GM19468 (cell line): Measurements from ENCODE around the gene IDH3A.

Experiments used
- ATAC-seq: cut with Tn5 transposase; IDR thresholded peaks from one replicate; pipeline ENCODE4 v1.9.1; 2021; ENCODE audit warnings: mild to moderate bottlenecking, moderate library complexity, moderate number of reproducible peaks; ENCODE audit not compliant: unreplicated experiment; ENCODE audit errors: extremely low read depth

IDH3A gene

GRCh38 chr15:78197632-78198031 lies 48.5 kb downstream of the IDH3A start:
- no peak for ATAC-seq

GRCh38 chr15:78200276-78200930 lies 51.2 kb downstream of the IDH3A start:
- ATAC-seq: no peak

DNA sequence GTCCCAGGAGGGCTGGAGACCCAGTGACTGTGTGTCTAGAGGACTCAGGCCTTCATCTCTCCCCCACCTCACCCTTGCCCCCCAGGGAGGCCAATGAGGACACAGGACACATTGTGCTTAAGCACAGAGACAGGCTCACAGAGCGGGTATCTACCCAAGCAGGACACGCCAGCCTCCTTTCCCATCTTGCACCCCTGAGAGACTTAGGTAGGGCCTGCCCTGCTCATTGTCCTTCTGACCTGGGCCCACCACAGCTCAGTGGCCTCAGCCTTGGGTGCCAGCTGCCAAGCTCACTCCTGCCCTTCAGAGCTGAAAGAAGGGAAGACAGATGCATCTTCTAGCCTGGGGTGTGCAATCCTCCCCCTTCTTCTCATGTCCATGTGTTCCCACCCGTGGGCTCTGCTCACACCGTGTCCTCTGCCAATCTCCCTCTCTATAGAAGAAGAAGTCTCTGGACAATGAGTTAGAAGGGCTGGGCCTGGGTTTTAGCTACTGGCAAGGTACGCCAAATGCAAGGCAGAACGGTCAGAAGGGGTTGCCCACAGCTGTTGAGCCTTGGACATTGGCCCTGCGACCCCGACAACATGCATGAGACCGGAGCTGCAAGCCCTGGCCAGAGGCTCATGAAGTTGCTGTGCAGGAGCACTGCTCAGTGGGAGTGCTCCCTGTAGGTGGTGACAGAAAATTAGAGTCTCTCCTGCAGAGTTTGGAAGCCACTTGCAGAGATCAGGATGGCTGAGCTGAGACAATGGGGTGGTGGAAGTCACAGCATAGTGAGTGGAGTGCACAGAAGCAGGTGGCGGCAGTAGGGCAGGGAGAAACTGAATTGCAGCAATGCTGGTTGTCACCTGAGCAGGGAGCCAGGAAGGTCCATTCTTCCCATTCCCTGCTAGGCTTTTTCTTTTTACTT lies 52.4 kb downstream of the IDH3A start:
- ATAC-seq: no peak

GRCh38 chr15:78203346-78204225 lies 54.4 kb downstream of the IDH3A start:
- no peak for ATAC-seq

DNA sequence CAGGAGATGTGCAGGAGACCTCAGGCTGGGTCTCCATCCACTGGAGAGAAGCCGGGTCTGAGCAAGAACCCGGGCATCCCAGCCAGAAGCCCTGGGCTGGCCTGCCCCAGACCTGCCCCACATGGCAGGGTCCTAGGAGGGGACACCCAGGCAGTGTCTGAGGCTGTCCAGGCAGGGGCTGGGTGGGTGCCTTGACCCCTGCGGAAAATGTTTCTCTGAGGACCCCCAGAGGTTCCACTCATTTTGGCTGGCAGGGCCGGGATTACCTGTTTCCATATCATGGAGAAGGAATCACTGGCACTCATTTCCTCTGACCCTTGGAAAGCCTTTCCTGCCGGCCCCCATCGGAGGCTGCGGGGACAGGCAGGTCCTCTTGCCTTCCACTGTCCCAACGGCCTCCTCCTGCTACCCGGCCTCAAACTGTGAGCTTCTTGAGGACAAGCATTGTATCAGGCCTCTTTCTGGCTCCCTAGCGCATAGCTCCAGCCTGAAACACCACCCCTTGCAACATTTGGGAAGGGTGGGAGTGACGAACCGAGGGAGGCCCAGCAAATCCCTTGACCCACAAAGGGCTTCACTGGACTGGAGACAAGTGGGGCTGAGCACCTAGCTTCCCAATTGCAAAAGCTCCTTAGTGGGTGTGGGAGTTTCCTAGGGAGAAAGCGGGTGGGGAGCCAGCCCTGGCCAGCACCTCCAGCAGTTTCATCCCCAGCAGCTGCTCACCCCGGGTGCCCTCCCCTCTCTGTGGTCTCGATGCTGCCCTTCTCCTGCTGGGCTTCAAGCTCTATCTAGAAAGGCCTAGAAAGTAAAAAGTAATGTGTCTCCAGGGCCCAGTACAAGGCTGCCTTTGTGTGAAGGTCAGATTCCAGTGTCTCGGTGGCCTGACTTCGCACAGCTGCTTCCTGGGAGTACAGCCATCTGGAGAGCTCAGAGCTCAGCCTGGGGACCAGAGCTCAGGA lies 55.5 kb downstream of the IDH3A start:
- ATAC-seq: no peak

DNA sequence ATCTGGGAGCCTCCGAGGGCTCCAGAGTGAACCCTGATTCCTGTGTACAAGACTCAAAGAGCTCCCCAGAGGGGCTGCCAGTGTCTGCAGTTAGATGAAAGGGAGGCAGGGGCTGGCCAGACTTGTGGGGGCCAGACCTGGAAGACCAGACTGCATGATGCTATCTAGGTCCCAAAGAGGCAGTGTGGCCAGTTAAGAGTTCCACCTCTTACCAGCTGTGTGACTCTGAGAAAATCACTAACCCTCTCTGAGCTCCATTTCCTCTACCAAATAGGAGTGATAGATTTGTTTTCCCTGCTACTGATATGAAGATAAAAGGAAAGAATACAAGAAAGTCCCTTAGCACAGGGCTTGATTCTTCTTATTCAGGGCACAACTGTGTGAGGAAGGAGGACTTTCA lies 56.2 kb downstream of the IDH3A start:
- no peak for ATAC-seq

GRCh38 chr15:78205856-78206255 lies 56.7 kb downstream of the IDH3A start:
- no peak for ATAC-seq

DNA sequence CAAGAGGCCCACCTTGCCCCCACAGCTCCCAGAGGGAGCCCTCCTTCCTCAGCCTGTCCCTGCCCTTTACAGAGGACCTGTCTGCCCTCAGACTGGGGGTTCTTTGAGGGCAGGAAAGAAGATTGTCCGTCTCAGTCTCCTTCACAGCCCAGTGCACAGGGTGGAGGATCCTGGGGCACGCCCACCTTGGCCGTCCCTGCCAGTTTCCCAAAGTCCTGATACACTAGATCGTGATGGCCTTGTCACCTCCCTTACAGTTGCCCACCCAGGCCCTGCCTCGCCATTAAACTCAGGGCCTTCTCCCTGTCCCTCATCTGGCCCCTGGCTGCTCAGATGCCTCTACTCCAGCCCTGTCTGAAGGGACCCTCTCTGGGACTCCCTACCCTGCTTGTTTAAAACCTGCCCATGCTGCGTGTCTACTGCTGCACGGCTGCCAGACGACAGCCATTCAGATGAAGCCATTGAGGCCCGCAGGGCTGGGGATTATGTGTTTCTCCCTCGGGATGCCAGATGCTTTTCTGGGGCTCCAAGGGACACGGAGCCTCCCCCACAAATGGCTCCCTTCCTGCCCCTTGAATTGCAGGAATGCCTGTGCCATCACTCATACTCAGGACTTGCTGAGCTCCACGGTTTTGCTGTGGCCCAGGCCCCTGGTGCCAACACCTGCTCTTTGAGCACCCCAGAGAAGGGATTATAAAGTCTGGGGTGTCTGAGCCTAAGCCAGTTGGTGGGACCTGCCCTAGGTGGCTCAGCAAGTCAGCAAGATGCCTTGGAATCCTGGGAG lies 57.4 kb downstream of the IDH3A start:
- no peak for ATAC-seq

DNA sequence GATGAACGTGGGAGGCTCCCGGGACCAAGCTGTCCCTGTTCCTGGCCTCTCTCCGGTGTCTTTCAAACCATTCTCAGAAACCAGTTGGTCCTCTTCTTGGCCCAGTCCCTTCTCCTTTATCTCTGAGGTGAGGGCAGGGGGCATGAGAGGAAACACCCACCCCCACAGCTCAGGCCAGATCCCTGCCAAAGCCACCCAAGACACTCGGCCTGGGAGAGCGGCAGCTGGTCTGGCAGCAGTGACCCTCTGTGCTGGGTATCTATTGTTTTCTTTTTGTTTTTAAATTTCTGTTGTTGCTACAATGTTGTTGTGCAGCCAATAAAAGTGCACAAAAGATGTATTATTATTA lies 57.9 kb downstream of the IDH3A start:
- no peak for ATAC-seq

DNA sequence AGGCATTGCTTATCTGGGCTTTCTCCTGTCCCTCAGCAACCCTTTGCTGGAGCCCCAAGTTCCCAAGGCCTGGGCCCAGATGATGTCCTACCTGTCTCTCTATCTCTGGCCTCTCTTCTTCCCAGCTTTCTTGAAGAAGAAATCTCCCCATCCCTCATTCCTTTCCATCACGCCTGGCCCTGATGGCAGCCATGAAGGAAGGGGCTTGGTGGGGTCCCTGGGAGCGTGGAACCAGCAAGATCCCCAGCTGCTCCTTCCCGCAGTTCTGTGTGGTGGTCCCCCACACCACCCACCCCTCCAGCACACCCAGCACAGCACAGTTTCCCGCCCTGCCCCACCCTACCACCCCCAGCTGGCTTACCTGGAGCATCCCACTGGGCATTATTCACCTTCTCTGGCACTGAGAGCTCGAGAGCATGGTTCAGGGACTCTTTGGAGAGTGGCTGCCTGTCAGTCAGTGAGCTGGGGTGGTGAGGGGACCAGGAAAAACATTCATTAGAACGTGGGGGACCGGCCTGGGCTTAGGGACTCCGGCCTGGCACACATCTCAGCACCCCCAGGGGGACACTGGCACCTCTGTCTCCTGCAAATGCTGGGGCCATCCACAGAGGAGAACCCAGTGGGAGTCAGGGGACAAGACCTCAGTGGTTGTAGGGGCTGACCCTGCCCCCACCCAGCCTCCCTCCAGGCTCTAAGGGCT lies 58.6 kb downstream of the IDH3A start:
- no peak for ATAC-seq

GRCh38 chr15:78208341-78208844 lies 59.2 kb downstream of the IDH3A start:
- ATAC-seq: no peak

DNA sequence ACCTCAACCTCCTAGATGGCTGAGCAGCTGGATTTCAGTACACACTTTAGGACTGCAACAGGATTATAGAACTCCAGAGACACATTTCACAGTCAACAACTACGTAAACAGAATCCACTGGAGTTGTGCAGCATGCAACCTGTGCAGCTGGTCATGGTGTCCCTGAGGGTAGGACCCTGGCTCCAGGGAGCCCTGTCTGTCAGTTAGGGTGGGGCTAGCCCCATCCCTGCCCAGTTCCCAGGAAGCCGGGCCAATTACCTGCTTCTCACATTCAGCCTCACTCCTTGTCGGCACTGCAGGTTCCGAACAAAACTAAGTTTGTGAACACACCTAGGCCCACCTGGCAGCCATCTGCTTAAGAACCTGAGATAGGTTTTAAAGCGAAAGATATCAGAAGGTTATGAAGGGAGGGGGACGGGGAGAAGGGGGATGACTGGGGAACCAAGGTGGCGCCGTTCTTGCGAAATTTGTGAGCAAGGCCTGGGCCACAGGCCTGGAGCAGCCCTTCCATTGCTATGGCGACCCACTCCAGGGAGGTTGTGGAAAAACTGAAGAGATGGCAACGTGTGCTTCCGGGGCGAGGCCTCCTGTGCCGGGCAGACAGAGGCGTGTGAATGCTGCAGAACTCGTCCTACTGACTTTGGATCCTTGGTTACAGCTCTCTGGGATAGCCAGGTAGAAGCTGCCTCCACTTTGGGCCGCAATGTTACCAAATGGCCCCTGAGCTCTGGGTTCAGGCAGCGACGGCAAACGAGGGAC lies 59.9 kb downstream of the IDH3A start:
- no peak for ATAC-seq

DNA sequence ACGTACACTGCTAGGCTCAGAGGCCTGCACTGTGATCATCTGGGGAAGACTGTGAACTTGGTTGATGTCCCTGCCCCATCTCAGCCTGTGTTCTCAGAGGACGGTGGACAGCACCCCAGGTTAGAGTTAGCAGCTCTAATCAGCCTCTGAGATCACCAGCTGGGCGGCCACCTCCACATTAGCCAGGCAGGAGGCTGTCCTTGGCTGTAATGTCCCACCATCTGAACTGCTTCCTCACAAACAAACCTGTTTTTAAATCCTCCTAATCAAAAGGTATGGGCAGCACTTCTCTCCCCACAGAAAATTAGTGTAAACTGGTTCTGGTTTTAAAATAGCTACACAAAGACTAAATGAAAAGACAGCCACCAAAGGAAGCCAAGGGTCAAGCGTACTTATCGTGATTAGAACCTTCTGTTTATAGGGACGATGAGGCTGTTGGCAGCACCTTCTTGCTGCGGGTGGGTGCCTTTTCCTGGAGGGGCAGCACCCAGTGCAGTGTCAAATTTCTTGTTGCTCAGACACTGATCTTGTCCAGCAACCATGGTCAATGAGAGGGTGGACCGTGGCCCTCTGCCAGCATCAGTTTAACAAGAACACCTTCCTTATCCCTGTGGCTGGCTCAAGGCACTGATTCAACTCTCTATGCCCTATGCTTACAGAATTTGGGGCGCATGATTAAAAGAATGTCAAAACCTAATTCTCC lies 60.6 kb downstream of the IDH3A start:
- ATAC-seq: no peak

- ATAC-seq: no peak
Observed at GRCh38 chr15:78210349-78210717, 61.2 kb downstream of the IDH3A start.

DNA sequence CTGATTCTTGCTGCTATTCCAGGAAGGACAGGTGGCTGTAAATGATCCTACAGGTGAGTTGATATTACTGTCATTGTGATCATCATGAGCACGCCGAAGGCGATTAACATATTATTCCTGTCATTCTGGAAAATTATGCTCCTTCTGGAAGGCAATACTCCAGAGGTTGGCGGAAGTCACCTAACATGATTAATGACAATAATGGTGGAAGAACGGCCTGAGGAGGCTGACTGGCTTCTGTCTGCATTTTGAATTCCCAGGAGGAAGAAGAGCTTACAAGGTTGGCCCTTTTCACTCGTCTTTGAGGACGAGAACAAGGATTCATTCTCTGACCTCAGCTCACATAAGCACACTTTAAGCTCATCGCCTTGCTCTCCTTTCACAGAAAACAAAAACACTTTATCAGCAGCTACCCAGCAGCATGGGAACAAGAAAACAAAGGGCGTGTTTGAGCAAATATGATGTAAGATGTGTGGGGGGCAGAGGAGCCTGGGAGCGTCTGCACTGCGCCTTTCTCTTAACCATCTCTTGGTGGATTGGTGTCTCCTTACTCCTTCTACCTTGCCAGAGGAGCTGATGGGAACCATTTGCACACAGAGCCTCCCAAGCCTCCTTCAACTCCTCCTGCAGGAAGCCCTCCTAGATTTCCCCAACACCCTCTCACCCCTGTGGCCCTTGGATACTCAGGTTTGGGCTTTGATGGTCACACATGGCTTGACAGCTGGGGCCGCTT lies 62.2 kb downstream of the IDH3A start:
- ATAC-seq: no peak

- no peak for ATAC-seq
Observed at GRCh38 chr15:78212008-78212407, 62.8 kb downstream of the IDH3A start.
